ENCODE results near the gene IGF1R. TPM values are rescaled to one million over a fixed set of nuclear protein-coding genes. Genes with fewer than 3 reads are reported as not detected.

Gene IGF1R
- polyA plus RNA-seq, 1 experiment, result 21.6 TPM

GRCh38 chr15:98699591-98700424 is 51.5 kb downstream of the IGF1R start:
- ChIA-PET CTCF (no interaction called here), POLR2A (no interaction called here)
- no peaks in the 10 kb centered on the region for H3K9me3 ChIP-seq (ENCODE audit: control insufficient read depth, insufficient read depth, low read length)
- no peak overlapping the region for H3K27ac ChIP-seq (ENCODE audit: low read depth, low read length)
- H3K4me3 ChIP-seq (ENCODE audit: low read depth, low read length), result no peak overlapping the region
- no peak for DNase-seq (ENCODE audit: low read depth, low spot score)
- TF ChIP-seq, protein P1, sequence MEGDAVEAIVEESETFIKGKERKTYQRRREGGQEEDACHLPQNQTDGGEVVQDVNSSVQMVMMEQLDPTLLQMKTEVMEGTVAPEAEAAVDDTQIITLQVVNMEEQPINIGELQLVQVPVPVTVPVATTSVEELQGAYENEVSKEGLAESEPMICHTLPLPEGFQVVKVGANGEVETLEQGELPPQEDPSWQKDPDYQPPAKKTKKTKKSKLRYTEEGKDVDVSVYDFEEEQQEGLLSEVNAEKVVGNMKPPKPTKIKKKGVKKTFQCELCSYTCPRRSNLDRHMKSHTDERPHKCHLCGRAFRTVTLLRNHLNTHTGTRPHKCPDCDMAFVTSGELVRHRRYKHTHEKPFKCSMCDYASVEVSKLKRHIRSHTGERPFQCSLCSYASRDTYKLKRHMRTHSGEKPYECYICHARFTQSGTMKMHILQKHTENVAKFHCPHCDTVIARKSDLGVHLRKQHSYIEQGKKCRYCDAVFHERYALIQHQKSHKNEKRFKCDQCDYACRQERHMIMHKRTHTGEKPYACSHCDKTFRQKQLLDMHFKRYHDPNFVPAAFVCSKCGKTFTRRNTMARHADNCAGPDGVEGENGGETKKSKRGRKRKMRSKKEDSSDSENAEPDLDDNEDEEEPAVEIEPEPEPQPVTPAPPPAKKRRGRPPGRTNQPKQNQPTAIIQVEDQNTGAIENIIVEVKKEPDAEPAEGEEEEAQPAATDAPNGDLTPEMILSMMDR (IDR thresholded peaks at IDR 0.05; ENCODE audit: low read depth, low read length), result no peak
- no peaks in the 10 kb centered on the region for H3K27me3 ChIP-seq (ENCODE audit: control insufficient read depth, insufficient read depth, low read length)

DNA sequence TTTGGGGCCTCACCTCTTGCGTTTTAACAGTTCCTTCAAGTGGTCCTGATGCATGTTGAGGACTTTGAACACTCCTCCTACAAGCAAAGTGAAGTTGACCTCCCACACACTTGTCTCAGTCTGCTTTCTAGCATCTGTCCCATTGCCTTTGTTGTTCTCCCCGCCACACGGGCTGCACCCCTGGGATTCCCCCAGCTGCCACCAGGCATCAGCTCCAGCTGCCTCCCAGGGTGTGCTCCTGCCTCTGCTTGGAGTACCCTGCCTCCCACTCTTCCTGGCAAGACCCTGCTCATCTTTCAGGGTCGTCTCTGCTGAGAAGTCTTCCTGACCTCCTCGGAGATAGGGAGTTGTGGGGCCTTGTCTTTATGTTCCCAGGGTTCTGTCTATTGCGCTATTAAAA is 52.2 kb downstream of the IGF1R start:
- ChIA-PET CTCF (no interaction called here), POLR2A (no interaction called here)
- TF ChIP-seq, protein P1 (IDR thresholded peaks at IDR 0.05; ENCODE audit: low read depth, low read length), result no peak
- no peak overlapping the region for H3K27ac ChIP-seq (ENCODE audit: low read depth, low read length)
- no peak overlapping the region for H3K4me3 ChIP-seq (ENCODE audit: low read depth, low read length)
- H3K27me3 ChIP-seq (ENCODE audit: control insufficient read depth, insufficient read depth, low read length), result no peaks in the 10 kb centered on the region
- no peaks in the 10 kb centered on the region for H3K9me3 ChIP-seq (ENCODE audit: control insufficient read depth, insufficient read depth, low read length)
- no peak for DNase-seq (ENCODE audit: low read depth, low spot score)

DNA sequence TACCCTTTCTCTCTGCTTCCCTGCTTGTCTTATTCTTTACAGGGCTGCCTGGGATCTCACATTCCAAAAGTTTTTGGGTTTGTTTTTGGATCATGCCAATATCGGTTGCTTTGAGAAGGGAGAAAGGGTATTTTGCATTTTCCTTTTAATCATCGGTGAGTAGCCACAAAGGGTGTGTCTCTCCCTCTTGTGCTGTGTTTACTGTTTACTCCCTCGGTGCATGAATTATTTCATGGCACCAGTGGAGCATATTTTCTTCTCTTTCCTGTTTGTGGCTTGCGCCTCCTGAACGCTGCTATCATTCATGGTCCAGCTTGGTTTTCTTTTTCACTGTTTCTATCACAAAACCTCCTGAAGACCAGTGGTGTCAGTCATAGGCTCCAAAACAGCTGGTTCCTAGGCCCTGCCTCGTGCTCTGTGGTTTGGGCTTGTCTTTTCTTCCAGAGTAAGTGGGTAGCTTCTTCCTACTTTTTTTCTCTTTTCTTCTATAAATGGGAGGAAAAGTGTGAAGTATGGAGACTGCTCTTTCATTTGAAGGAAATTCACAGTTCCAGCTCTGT is 54.9 kb downstream of the IGF1R start:
- Histone ChIP-seq H3K27me3 (ENCODE audit: control insufficient read depth, insufficient read depth, low read length) (no peaks in the 10 kb centered on the region), H3K27ac (ENCODE audit: low read depth, low read length) (no peak overlapping the region), H3K9me3 (ENCODE audit: control insufficient read depth, insufficient read depth, low read length) (peaks cover 5% of the 10 kb centered on the region; the same call in 1 of the 2 replicates), H3K4me3 (ENCODE audit: low read depth, low read length) (no peak overlapping the region)
- ChIA-PET CTCF (interaction anchor here (1.4 kb wide), 2 partner anchors 11 to 37 kb away, joined by 3 to 5 read pairs; no protein-coding TSS in a partner anchor), POLR2A (no interaction called here)
- TF ChIP-seq, protein P1 (IDR thresholded peaks at IDR 0.05; ENCODE audit: low read depth, low read length), result no peak
- no peak for DNase-seq (ENCODE audit: low read depth, low spot score)

GRCh38 chr15:98705070-98705469 is 56.7 kb downstream of the IGF1R start:
- ChIA-PET POLR2A (no interaction called here), CTCF (no interaction called here)

More at GRCh38 chr15:98705070-98705469, 56.7 kb downstream of the IGF1R start:
- Histone ChIP-seq H3K27me3 (ENCODE audit: control insufficient read depth, insufficient read depth, low read length) (no peaks in the 10 kb centered on the region), H3K9me3 (ENCODE audit: control insufficient read depth, insufficient read depth, low read length) (peaks cover 5% of the 10 kb centered on the region; the same call in 1 of the 2 replicates), H3K4me3 (ENCODE audit: low read depth, low read length) (no peak overlapping the region), H3K27ac (ENCODE audit: low read depth, low read length) (no peak overlapping the region)
- DNase-seq (ENCODE audit: low read depth, low spot score), result no peak
- TF ChIP-seq, protein P1 (IDR thresholded peaks at IDR 0.05; ENCODE audit: low read depth, low read length), result no peak

Data from AG04450 (cell line).